Measurements from ENCODE around the gene FRMPD1.

Gene FRMPD1

GRCh38 chr9:37746448-37747270 lies 95.9 kb downstream of the FRMPD1 start:
- Histone ChIP-seq H3K4me1 (ENCODE audit: control insufficient read depth in 2 of 2, insufficient read depth in 1 of 2, low read depth in 1 of 2, low read length in 2 of 2) (peaks cover 0 to 1% of the 10 kb centered on the region in 2 donors), H3K23ac (ENCODE audit: low read depth, low read length, poor library complexity) (no peak overlapping the region), H2AK5ac (ENCODE audit: low read depth, low read length) (no peak overlapping the region), H3K4ac (ENCODE audit: low read length) (no peak overlapping the region), H3K27ac (replicated peaks; ENCODE audit: low read length) (no peak overlapping the region), H3K14ac (ENCODE audit: low read length) (no peak overlapping the region), H3K4me2 (ENCODE audit: insufficient read depth, low read length, poor library complexity, severe bottlenecking) (no peak overlapping the region), H3K9me3 (replicated peaks in 1 of 2; ENCODE audit: control insufficient read depth in 2 of 2, insufficient read depth in 1 of 2, low read depth in 1 of 2, low read length in 2 of 2) (no peaks in the 10 kb centered on the region), H3K79me1 (ENCODE audit: low read depth, low read length) (no peaks in the 10 kb centered on the region), H3K4me3 (ENCODE audit: low read length in 2 of 2) (no peak overlapping the region), H2BK120ac (ENCODE audit: low read depth, low read length) (no peak overlapping the region), H4K91ac (ENCODE audit: low read depth, low read length, poor library complexity) (no peak overlapping the region), H3K9ac (ENCODE audit: low read depth, low read length, poor library complexity) (no peak overlapping the region), H2AFZ (ENCODE audit: low read length) (peak overlapping the region; percentile 66), H2BK5ac (ENCODE audit: low read length) (no peak overlapping the region), H3K27me3 (ENCODE audit: control insufficient read depth in 3 of 3, insufficient read depth in 3 of 3, low read depth in 1 of 3, low read length in 3 of 3) (peaks cover 0 to 9% (median 0%) of the 10 kb centered on the region in 3 experiments), H2BK15ac (ENCODE audit: low read length) (no peak overlapping the region), H3K18ac (ENCODE audit: low read length) (peak overlapping the region; percentile 33), H2BK12ac (ENCODE audit: low read length) (peak overlapping the region; percentile 59), H4K8ac (ENCODE audit: low read depth, low read length) (no peak overlapping the region), H3K36me3 (replicated peaks in 1 of 2; ENCODE audit: control insufficient read depth in 2 of 2, insufficient read depth in 2 of 2, low read length in 2 of 2) (no peaks in the 10 kb centered on the region)
- no CpG with 5 or more reads among the region's 24 CpGs for WGBS, 2 donors (ENCODE audit: extremely low coverage in 2 of 2, insufficient read length in 2 of 2, insufficient replicate concordance in 1 of 2)
- DNase-seq (ENCODE audit: low spot score): no peak

DNA sequence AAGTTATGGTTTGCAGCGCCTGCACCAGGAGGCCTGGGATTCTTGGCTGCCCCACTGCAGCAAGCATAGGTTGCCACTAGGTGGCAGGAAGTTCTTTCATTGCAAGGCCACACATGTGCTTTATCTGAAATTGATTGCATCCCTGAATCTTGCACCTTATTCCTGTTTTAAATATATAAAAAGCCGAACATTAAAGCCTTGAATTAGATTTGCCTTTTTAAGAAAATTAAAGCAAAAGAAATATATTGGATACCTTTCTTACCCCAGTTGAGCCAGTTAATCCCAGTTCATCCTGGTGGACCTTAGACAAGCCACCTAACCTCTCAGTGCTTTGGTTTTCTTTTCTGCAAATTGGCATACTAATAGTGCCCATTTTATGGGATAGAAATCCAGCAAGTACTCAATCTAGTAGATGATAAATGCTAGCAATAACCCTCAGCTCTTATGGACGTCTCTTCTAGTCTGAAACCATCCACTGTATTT lies 96.6 kb downstream of the FRMPD1 start:
- no peak overlapping the region for H2AK5ac ChIP-seq (ENCODE audit: low read depth, low read length)
- H3K14ac ChIP-seq (ENCODE audit: low read length): no peak overlapping the region
- no peak overlapping the region for H2BK120ac ChIP-seq (ENCODE audit: low read depth, low read length)
- H3K4me2 ChIP-seq (ENCODE audit: insufficient read depth, low read length, poor library complexity, severe bottlenecking): no peak overlapping the region
- no peaks in the 10 kb centered on the region for H3K4me1 ChIP-seq (ENCODE audit: control insufficient read depth in 2 of 2, insufficient read depth in 1 of 2, low read depth in 1 of 2, low read length in 2 of 2)
- no peak overlapping the region for H2BK12ac ChIP-seq (ENCODE audit: low read length)
- H2BK5ac ChIP-seq (ENCODE audit: low read length): no peak overlapping the region
- H4K8ac ChIP-seq (ENCODE audit: low read depth, low read length): no peak overlapping the region
- peaks cover 0 to 9% (median 0%) of the 10 kb centered on the region in 3 experiments for H3K27me3 ChIP-seq (ENCODE audit: control insufficient read depth in 3 of 3, insufficient read depth in 3 of 3, low read depth in 1 of 3, low read length in 3 of 3)
- H3K9ac ChIP-seq (ENCODE audit: low read depth, low read length, poor library complexity): no peak overlapping the region
- no peak overlapping the region for H3K23ac ChIP-seq (ENCODE audit: low read depth, low read length, poor library complexity)
- no peak overlapping the region for H3K18ac ChIP-seq (ENCODE audit: low read length)
- no peak overlapping the region for H3K4ac ChIP-seq (ENCODE audit: low read length)
- H3K4me3 ChIP-seq (ENCODE audit: low read length in 2 of 2): no peak overlapping the region
- H3K79me1 ChIP-seq (ENCODE audit: low read depth, low read length): no peaks in the 10 kb centered on the region
- no CpG with 5 or more reads among the region's 3 CpGs for WGBS, 2 donors (ENCODE audit: extremely low coverage in 2 of 2, insufficient read length in 2 of 2, insufficient replicate concordance in 1 of 2)
- H2AFZ ChIP-seq (ENCODE audit: low read length): peak overlapping the region; percentile 66
- DNase-seq (ENCODE audit: low spot score): peak; percentile 45
- H2BK15ac ChIP-seq (ENCODE audit: low read length): no peak overlapping the region
- H4K91ac ChIP-seq (ENCODE audit: low read depth, low read length, poor library complexity): no peak overlapping the region
- H3K36me3 ChIP-seq (replicated peaks in 1 of 2; ENCODE audit: control insufficient read depth in 2 of 2, insufficient read depth in 2 of 2, low read length in 2 of 2): no peaks in the 10 kb centered on the region
- H3K27ac ChIP-seq (replicated peaks; ENCODE audit: low read length): no peak overlapping the region
- no peaks in the 10 kb centered on the region for H3K9me3 ChIP-seq (replicated peaks in 1 of 2; ENCODE audit: control insufficient read depth in 2 of 2, insufficient read depth in 1 of 2, low read depth in 1 of 2, low read length in 2 of 2)

- peaks cover 2% of the 10 kb centered on the region in 2 donors for H3K4me1 ChIP-seq (ENCODE audit: control insufficient read depth in 2 of 2, insufficient read depth in 1 of 2, low read depth in 1 of 2, low read length in 2 of 2)
- no peaks in the 10 kb centered on the region for H3K9me3 ChIP-seq (replicated peaks in 1 of 2; ENCODE audit: control insufficient read depth in 2 of 2, insufficient read depth in 1 of 2, low read depth in 1 of 2, low read length in 2 of 2)
- no peak overlapping the region for H2AK5ac ChIP-seq (ENCODE audit: low read depth, low read length)
- H2BK12ac ChIP-seq (ENCODE audit: low read length): no peak overlapping the region
- no peak overlapping the region for H2BK5ac ChIP-seq (ENCODE audit: low read length)
- WGBS, 2 donors (ENCODE audit: extremely low coverage in 2 of 2, insufficient read length in 2 of 2, insufficient replicate concordance in 1 of 2): no CpG with 5 or more reads among the region's 5 CpGs
- H3K23ac ChIP-seq (ENCODE audit: low read depth, low read length, poor library complexity): no peak overlapping the region
- H2AFZ ChIP-seq (ENCODE audit: low read length): no peak overlapping the region
- H3K27ac ChIP-seq (replicated peaks; ENCODE audit: low read length): no peak overlapping the region
- H3K4me2 ChIP-seq (ENCODE audit: insufficient read depth, low read length, poor library complexity, severe bottlenecking): no peak overlapping the region
- no peak overlapping the region for H4K91ac ChIP-seq (ENCODE audit: low read depth, low read length, poor library complexity)
- no peak overlapping the region for H3K4me3 ChIP-seq (ENCODE audit: low read length in 2 of 2)
- DNase-seq (ENCODE audit: low spot score): no peak
- H2BK15ac ChIP-seq (ENCODE audit: low read length): no peak overlapping the region
- no peak overlapping the region for H4K8ac ChIP-seq (ENCODE audit: low read depth, low read length)
- H3K4ac ChIP-seq (ENCODE audit: low read length): no peak overlapping the region
- H3K36me3 ChIP-seq (replicated peaks in 1 of 2; ENCODE audit: control insufficient read depth in 2 of 2, insufficient read depth in 2 of 2, low read length in 2 of 2): no peaks in the 10 kb centered on the region
- H3K79me1 ChIP-seq (ENCODE audit: low read depth, low read length): no peaks in the 10 kb centered on the region
- no peak overlapping the region for H3K14ac ChIP-seq (ENCODE audit: low read length)
- no peak overlapping the region for H3K9ac ChIP-seq (ENCODE audit: low read depth, low read length, poor library complexity)
- H3K27me3 ChIP-seq (ENCODE audit: control insufficient read depth in 3 of 3, insufficient read depth in 3 of 3, low read depth in 1 of 3, low read length in 3 of 3): peaks cover 0 to 5% (median 0%) of the 10 kb centered on the region in 3 experiments
- no peak overlapping the region for H3K18ac ChIP-seq (ENCODE audit: low read length)
- no peak overlapping the region for H2BK120ac ChIP-seq (ENCODE audit: low read depth, low read length)
These were observed 98.4 kb downstream of the FRMPD1 start for GRCh38 chr9:37749129-37749528.

- Histone ChIP-seq H4K91ac (ENCODE audit: low read depth, low read length, poor library complexity) (no peak overlapping the region), H2BK120ac (ENCODE audit: low read depth, low read length) (no peak overlapping the region), H3K4me3 (ENCODE audit: low read length in 2 of 2) (no peak overlapping the region), H3K9ac (ENCODE audit: low read depth, low read length, poor library complexity) (no peak overlapping the region), H3K36me3 (replicated peaks in 1 of 2; ENCODE audit: control insufficient read depth in 2 of 2, insufficient read depth in 2 of 2, low read length in 2 of 2) (no peaks in the 10 kb centered on the region), H3K14ac (ENCODE audit: low read length) (no peak overlapping the region), H3K27ac (replicated peaks; ENCODE audit: low read length) (no peak overlapping the region), H2BK15ac (ENCODE audit: low read length) (no peak overlapping the region), H3K23ac (ENCODE audit: low read depth, low read length, poor library complexity) (no peak overlapping the region), H4K8ac (ENCODE audit: low read depth, low read length) (no peak overlapping the region), H3K4ac (ENCODE audit: low read length) (no peak overlapping the region), H2AFZ (ENCODE audit: low read length) (no peak overlapping the region), H3K9me3 (replicated peaks in 1 of 2; ENCODE audit: control insufficient read depth in 2 of 2, insufficient read depth in 1 of 2, low read depth in 1 of 2, low read length in 2 of 2) (no peaks in the 10 kb centered on the region), H3K79me1 (ENCODE audit: low read depth, low read length) (no peaks in the 10 kb centered on the region), H3K4me2 (ENCODE audit: insufficient read depth, low read length, poor library complexity, severe bottlenecking) (no peak overlapping the region), H2BK12ac (ENCODE audit: low read length) (no peak overlapping the region), H3K18ac (ENCODE audit: low read length) (no peak overlapping the region), H2BK5ac (ENCODE audit: low read length) (no peak overlapping the region), H3K4me1 (ENCODE audit: control insufficient read depth in 2 of 2, insufficient read depth in 1 of 2, low read depth in 1 of 2, low read length in 2 of 2) (peaks cover 2 to 4% of the 10 kb centered on the region in 2 donors), H2AK5ac (ENCODE audit: low read depth, low read length) (no peak overlapping the region), H3K27me3 (ENCODE audit: control insufficient read depth in 3 of 3, insufficient read depth in 3 of 3, low read depth in 1 of 3, low read length in 3 of 3) (peaks cover 0 to 5% (median 0%) of the 10 kb centered on the region in 3 experiments)
- DNase-seq (ENCODE audit: low spot score): no peak
- WGBS, 2 donors (ENCODE audit: extremely low coverage in 2 of 2, insufficient read length in 2 of 2, insufficient replicate concordance in 1 of 2): no CpG with 5 or more reads among the region's 6 CpGs
These were observed 100.4 kb downstream of the FRMPD1 start for GRCh38 chr9:37751186-37751585.

Data from neuronal stem cell (in vitro differentiated cells).